Measurements from ENCODE around the gene DAB2IP.

The DAB2IP gene

GRCh38 chr9:121675969-121676822 is 24.8 kb downstream of the DAB2IP start:
- H3K4me3 Mint-ChIP-seq, result no peak overlapping the region
- H3K4me1 Mint-ChIP-seq, result no peaks in the 10 kb centered on the region
- no peak overlapping the region for H3K27ac Mint-ChIP-seq (ENCODE audit: low read depth)
- H3K27me3 Mint-ChIP-seq, result peaks cover 73% of the 10 kb centered on the region
- H3K9me3 Mint-ChIP-seq, result no peaks in the 10 kb centered on the region
- ATAC-seq (replicated peaks; ENCODE audit: extremely low read depth, poor library complexity, severe bottlenecking), result no peak
- no peak for DNase-seq (ENCODE audit: low spot score in 2 of 2)
- peaks cover 2% of the 10 kb centered on the region for H3K36me3 Mint-ChIP-seq (ENCODE audit: insufficient read depth)

- Mint-ChIP-seq H3K27ac (ENCODE audit: low read depth) (no peak overlapping the region), H3K36me3 (ENCODE audit: insufficient read depth) (peaks cover 2% of the 10 kb centered on the region), H3K9me3 (no peaks in the 10 kb centered on the region), H3K27me3 (peaks cover 73% of the 10 kb centered on the region), H3K4me3 (no peak overlapping the region), H3K4me1 (no peaks in the 10 kb centered on the region)
- no peak for DNase-seq (ENCODE audit: low spot score in 2 of 2)
- no peak for ATAC-seq (replicated peaks; ENCODE audit: extremely low read depth, poor library complexity, severe bottlenecking)
These were observed 25.5 kb downstream of the DAB2IP start for GRCh38 chr9:121676926-121677325.

- Mint-ChIP-seq H3K9me3 (no peaks in the 10 kb centered on the region), H3K27me3 (peaks cover 59% of the 10 kb centered on the region), H3K4me1 (no peaks in the 10 kb centered on the region), H3K4me3 (no peak overlapping the region), H3K36me3 (ENCODE audit: insufficient read depth) (peaks cover 2% of the 10 kb centered on the region), H3K27ac (ENCODE audit: low read depth) (no peak overlapping the region)
- DNase-seq (ENCODE audit: low spot score in 2 of 2), result no peak
- ATAC-seq (replicated peaks; ENCODE audit: extremely low read depth, poor library complexity, severe bottlenecking), result no peak
These were observed 27.1 kb downstream of the DAB2IP start for GRCh38 chr9:121678501-121679022.

- ATAC-seq (replicated peaks; ENCODE audit: extremely low read depth, poor library complexity, severe bottlenecking) (no peak), DNase-seq (ENCODE audit: low spot score in 2 of 2) (no peak)
- H3K27me3 Mint-ChIP-seq, result peaks cover 44% of the 10 kb centered on the region
- H3K4me3 Mint-ChIP-seq, result no peak overlapping the region
- H3K4me1 Mint-ChIP-seq, result no peaks in the 10 kb centered on the region
- no peaks in the 10 kb centered on the region for H3K9me3 Mint-ChIP-seq
- peaks cover 2% of the 10 kb centered on the region for H3K36me3 Mint-ChIP-seq (ENCODE audit: insufficient read depth)
- H3K27ac Mint-ChIP-seq (ENCODE audit: low read depth), result no peak overlapping the region
These were observed 28.6 kb downstream of the DAB2IP start for GRCh38 chr9:121679901-121680635.

- peaks cover 31% of the 10 kb centered on the region for H3K27me3 Mint-ChIP-seq
These were observed 30.0 kb downstream of the DAB2IP start for GRCh38 chr9:121681404-121681803.

GRCh38 chr9:121682201-121682600 is 30.8 kb downstream of the DAB2IP start:
- Mint-ChIP-seq H3K4me3 (no peak overlapping the region), H3K36me3 (ENCODE audit: insufficient read depth) (peaks cover 2% of the 10 kb centered on the region), H3K27ac (ENCODE audit: low read depth) (no peak overlapping the region), H3K4me1 (no peaks in the 10 kb centered on the region), H3K9me3 (no peaks in the 10 kb centered on the region), H3K27me3 (peaks cover 25% of the 10 kb centered on the region)
- ATAC-seq (replicated peaks; ENCODE audit: extremely low read depth, poor library complexity, severe bottlenecking), result no peak
- no peak for DNase-seq (ENCODE audit: low spot score in 2 of 2)

More at GRCh38 chr9:121681404-121681803, 30.0 kb downstream of the DAB2IP start:
- DNase-seq (ENCODE audit: low spot score in 2 of 2) (no peak), ATAC-seq (replicated peaks; ENCODE audit: extremely low read depth, poor library complexity, severe bottlenecking) (no peak)
- Mint-ChIP-seq H3K27ac (ENCODE audit: low read depth) (no peak overlapping the region), H3K4me3 (no peak overlapping the region), H3K9me3 (no peaks in the 10 kb centered on the region), H3K4me1 (no peaks in the 10 kb centered on the region), H3K36me3 (ENCODE audit: insufficient read depth) (peaks cover 2% of the 10 kb centered on the region)

GRCh38 chr9:121682926-121683515 is 31.6 kb downstream of the DAB2IP start:
- peaks cover 2% of the 10 kb centered on the region for H3K36me3 Mint-ChIP-seq (ENCODE audit: insufficient read depth)
- H3K4me1 Mint-ChIP-seq, result no peaks in the 10 kb centered on the region
- H3K27ac Mint-ChIP-seq (ENCODE audit: low read depth), result no peak overlapping the region
- peaks cover 25% of the 10 kb centered on the region for H3K27me3 Mint-ChIP-seq
- DNase-seq (ENCODE audit: low spot score in 2 of 2) (no peak), ATAC-seq (replicated peaks; ENCODE audit: extremely low read depth, poor library complexity, severe bottlenecking) (no peak)
- H3K4me3 Mint-ChIP-seq, result no peak overlapping the region
- H3K9me3 Mint-ChIP-seq, result no peaks in the 10 kb centered on the region

GRCh38 chr9:121683652-121684051 is 32.2 kb downstream of the DAB2IP start:
- DNase-seq (ENCODE audit: low spot score in 2 of 2) (no peak), ATAC-seq (replicated peaks; ENCODE audit: extremely low read depth, poor library complexity, severe bottlenecking) (no peak)

GRCh38 chr9:121684381-121685145 is 33.1 kb downstream of the DAB2IP start:
- Mint-ChIP-seq H3K27me3 (peaks cover 21% of the 10 kb centered on the region), H3K36me3 (ENCODE audit: insufficient read depth) (no peaks in the 10 kb centered on the region)
- no peak for ATAC-seq (replicated peaks; ENCODE audit: extremely low read depth, poor library complexity, severe bottlenecking)

More at GRCh38 chr9:121683652-121684051, 32.2 kb downstream of the DAB2IP start:
- Mint-ChIP-seq H3K9me3 (no peaks in the 10 kb centered on the region), H3K4me1 (no peaks in the 10 kb centered on the region), H3K27ac (ENCODE audit: low read depth) (no peak overlapping the region), H3K4me3 (no peak overlapping the region), H3K36me3 (ENCODE audit: insufficient read depth) (peaks cover 2% of the 10 kb centered on the region), H3K27me3 (peaks cover 25% of the 10 kb centered on the region)

GRCh38 chr9:121685146-121685794 is 33.8 kb downstream of the DAB2IP start:
- no peaks in the 10 kb centered on the region for H3K4me1 Mint-ChIP-seq
- ATAC-seq (replicated peaks; ENCODE audit: extremely low read depth, poor library complexity, severe bottlenecking), result no peak
- peaks cover 14% of the 10 kb centered on the region for H3K27me3 Mint-ChIP-seq
- H3K36me3 Mint-ChIP-seq (ENCODE audit: insufficient read depth), result no peaks in the 10 kb centered on the region
- no peak overlapping the region for H3K4me3 Mint-ChIP-seq
- DNase-seq (ENCODE audit: low spot score in 2 of 2), result no peak
- H3K27ac Mint-ChIP-seq (ENCODE audit: low read depth), result no peak overlapping the region
- no peaks in the 10 kb centered on the region for H3K9me3 Mint-ChIP-seq

More at GRCh38 chr9:121684381-121685145, 33.1 kb downstream of the DAB2IP start:
- no peak for DNase-seq (ENCODE audit: low spot score in 2 of 2)
- Mint-ChIP-seq H3K4me1 (no peaks in the 10 kb centered on the region), H3K9me3 (no peaks in the 10 kb centered on the region), H3K27ac (ENCODE audit: low read depth) (no peak overlapping the region), H3K4me3 (no peak overlapping the region)

GRCh38 chr9:121685795-121686377 is 34.5 kb downstream of the DAB2IP start:
- Mint-ChIP-seq H3K36me3 (ENCODE audit: insufficient read depth) (no peaks in the 10 kb centered on the region), H3K9me3 (no peaks in the 10 kb centered on the region), H3K27me3 (peaks cover 13% of the 10 kb centered on the region), H3K4me1 (no peaks in the 10 kb centered on the region), H3K4me3 (no peak overlapping the region), H3K27ac (ENCODE audit: low read depth) (no peak overlapping the region)
- ATAC-seq (replicated peaks; ENCODE audit: extremely low read depth, poor library complexity, severe bottlenecking), result no peak
- DNase-seq (ENCODE audit: low spot score in 2 of 2), result no peak

Data from central memory CD8-positive, alpha-beta T cell (primary cell).